ENCODE measurements around the gene SPPL2C.

SPPL2C gene, protein sequence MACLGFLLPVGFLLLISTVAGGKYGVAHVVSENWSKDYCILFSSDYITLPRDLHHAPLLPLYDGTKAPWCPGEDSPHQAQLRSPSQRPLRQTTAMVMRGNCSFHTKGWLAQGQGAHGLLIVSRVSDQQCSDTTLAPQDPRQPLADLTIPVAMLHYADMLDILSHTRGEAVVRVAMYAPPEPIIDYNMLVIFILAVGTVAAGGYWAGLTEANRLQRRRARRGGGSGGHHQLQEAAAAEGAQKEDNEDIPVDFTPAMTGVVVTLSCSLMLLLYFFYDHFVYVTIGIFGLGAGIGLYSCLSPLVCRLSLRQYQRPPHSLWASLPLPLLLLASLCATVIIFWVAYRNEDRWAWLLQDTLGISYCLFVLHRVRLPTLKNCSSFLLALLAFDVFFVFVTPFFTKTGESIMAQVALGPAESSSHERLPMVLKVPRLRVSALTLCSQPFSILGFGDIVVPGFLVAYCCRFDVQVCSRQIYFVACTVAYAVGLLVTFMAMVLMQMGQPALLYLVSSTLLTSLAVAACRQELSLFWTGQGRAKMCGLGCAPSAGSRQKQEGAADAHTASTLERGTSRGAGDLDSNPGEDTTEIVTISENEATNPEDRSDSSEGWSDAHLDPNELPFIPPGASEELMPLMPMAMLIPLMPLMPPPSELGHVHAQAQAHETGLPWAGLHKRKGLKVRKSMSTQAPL

DNA sequence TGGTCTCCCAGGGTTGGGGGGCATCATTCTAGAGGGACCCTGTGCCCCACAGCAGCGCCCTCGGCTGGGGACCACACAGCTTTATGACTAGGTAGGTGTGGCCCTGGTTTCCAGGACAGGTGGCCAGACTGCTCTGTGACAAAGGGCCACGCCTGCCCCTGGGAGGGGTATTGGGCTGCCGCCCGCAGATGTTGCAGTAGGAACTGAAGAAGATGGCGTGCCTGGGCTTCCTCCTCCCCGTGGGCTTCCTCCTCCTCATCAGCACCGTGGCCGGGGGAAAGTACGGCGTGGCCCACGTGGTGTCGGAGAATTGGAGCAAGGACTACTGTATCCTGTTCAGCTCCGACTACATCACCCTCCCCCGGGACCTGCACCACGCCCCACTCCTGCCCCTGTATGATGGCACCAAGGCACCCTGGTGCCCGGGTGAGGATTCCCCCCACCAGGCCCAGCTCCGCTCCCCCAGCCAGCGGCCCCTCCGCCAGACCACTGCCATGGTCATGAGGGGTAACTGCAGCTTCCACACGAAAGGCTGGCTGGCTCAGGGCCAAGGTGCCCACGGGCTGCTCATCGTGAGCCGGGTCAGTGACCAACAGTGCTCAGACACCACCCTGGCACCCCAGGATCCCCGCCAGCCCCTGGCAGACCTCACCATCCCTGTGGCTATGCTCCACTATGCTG lies at the start of gene SPPL2C:
SPPL2C (plus strand) TSS at position 187 of the 681 bp plus-strand sequence; CDS start at position 213, 26 bp downstream.
- TF ChIP-seq, protein P1, sequence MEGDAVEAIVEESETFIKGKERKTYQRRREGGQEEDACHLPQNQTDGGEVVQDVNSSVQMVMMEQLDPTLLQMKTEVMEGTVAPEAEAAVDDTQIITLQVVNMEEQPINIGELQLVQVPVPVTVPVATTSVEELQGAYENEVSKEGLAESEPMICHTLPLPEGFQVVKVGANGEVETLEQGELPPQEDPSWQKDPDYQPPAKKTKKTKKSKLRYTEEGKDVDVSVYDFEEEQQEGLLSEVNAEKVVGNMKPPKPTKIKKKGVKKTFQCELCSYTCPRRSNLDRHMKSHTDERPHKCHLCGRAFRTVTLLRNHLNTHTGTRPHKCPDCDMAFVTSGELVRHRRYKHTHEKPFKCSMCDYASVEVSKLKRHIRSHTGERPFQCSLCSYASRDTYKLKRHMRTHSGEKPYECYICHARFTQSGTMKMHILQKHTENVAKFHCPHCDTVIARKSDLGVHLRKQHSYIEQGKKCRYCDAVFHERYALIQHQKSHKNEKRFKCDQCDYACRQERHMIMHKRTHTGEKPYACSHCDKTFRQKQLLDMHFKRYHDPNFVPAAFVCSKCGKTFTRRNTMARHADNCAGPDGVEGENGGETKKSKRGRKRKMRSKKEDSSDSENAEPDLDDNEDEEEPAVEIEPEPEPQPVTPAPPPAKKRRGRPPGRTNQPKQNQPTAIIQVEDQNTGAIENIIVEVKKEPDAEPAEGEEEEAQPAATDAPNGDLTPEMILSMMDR (IDR thresholded peaks at IDR 0.05): no peak

DNA sequence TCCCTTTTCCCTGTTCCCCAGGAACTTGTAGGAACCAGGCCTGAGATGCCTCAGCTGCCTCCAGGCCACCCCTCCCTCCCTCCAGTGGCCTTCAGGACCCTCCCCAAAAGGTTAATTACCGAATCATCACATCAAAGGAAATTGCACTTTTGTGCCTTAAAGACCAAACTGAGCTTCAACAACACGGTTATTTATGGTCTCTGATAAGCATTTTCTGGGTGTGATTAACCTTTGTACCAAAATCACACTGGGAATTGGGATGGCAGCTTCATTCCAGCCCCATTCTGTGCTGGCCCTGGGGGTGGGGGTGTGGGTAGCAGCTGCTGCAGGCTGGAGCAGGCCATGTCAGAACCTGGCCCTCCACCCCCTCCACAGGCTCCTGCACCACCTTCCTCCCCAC lies 43.9 kb upstream of the SPPL2C start:
- TF ChIP-seq, protein P1 (IDR thresholded peaks at IDR 0.05): no peak

DNA sequence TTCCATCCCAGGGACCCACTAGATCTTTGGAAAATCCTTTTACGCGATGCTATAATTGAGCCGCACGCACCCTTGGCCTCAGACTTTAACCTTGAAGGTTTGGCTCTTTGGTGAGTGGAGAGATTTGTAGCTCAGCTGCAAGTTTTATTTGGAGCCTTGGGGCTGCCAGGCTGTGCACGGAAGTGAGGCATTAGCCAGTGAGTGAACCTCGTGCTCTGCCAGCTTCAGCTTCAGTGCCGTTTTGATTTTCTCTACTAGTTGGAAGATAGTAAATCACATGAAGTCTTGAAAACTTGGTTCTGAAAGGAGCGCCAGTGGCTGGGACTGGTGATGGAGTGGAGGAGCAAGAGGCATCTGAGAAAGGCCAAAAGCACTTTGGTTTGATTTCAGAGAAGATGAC lies 43.3 kb upstream of the SPPL2C start:
- TF ChIP-seq, protein P1 (IDR thresholded peaks at IDR 0.05): no peak

DNA sequence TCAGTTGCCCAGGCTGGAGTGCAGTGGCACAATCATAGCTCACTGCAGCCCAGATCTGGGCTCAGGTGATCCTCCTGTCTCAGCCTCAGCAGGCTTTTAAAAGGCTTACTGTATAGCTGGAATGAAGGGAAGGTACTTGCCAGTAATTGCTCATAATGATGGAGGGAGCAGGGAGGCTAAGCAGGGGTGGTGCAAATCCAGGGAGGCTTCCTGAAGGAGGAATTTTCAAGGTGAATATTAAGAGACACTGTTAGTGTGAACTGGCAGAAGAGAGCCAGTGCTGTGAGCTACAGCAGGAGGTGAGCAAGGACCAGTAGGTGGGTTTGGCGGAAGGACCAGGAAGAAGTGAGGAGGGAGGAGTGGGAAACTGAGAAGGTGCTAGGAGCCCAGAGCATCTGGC lies 35.8 kb upstream of the SPPL2C start:
- TF ChIP-seq, protein P1 (IDR thresholded peaks at IDR 0.05): no peak

DNA sequence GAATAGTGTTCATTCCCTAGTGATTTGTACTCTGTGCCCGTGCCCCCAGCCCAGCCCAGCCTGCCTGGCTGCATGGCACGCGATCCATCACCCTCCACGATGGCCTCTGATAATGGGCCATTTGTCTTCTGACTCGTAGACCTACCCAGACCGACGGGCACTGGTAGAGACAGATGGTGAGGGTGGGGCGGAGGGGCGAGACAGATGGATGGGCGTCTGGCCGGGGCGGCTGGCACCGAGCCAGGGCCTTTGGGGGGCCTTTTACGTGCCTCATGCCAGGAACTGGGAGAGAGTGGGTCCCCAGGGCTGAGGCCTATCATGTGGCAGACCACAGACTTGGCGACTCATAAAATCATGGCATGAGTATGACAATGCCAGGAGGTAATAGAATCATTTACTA lies 35.2 kb upstream of the SPPL2C start:
- TF ChIP-seq, protein P1 (IDR thresholded peaks at IDR 0.05): no peak

DNA sequence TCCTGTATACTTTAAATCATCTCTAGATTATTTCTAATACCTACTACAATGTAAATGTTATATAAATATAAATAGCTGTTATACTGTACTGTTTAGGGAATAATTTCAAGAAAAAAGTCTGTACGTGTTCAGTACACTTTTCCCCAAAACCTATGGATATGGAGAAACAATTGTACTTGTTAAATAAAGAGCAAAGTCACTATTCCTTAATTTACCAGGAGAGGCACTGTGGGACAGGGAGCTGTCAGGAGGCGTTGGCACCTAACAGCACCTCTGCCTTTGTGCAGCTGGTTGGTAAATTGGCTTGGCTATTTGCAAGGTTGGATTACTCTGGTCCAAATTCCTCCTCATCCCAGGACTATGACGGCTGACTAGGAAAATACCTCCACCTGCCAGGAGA lies 32.6 kb upstream of the SPPL2C start:
- TF ChIP-seq, protein P1 (IDR thresholded peaks at IDR 0.05): peak; percentile 21; the same call in 1 of the 2 replicates

DNA sequence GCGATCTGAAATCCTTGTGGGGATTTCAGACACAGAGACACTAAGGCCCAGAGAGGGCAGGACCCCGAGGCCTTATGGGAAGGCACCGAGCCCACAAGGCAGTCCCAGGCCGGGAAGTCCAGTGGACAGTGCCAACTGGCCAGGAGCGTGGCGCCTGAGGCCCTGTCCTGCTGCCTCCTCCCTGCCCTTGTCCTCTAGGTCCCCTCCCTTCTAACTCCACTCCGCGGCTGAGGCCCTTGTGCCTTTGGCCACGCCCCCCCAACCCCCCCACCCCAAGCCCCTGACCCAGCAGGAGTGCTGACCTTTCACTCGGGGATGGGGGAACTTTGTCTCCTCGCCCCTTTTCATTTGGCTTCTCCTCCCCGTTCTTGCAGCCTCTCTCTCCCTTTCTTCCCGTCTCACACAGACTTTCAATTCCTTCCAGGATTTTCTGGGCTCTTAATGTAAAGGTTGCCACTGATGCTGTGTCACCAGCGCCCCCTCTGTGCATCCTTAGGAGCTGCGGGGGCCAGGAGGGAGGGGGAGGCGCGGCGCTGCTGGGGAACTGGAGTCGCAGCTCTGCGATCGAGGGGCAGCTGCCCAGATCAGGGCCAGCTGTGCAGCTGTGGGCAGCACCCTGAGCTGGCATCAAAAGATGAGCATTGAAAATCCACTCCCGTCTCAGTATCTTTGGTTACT lies 31.5 kb upstream of the SPPL2C start:
- TF ChIP-seq, protein P1 (IDR thresholded peaks at IDR 0.05): 0 out of 2 replicates have a peak, but pooled peaks have one; percentile 8
